PC-9 (cell line): Measurements from ENCODE around the gene C19orf53. TPM values are rescaled to one million over a fixed set of nuclear protein-coding genes. Genes with fewer than 3 reads are reported as not detected.

Experiments
- BruUV-seq: library from RNA; stranded (reverse); fragments of 400-500 nt; replicated peaks from 2 replicates; lab custom pipeline; 2021; lab: Mats Ljungman, UMichigan
- CTCF ChIA-PET: fragments of 300-600 bp; sonication (Branson Sonifier 250); formaldehyde crosslinking; loops from one replicate; lab custom pipeline; 2022; ENCODE audit warnings: antibody characterized with exemption; lab: Charles Lee
- POLR2A ChIA-PET: fragments of 300-600 bp; sonication (Branson Sonifier 250); formaldehyde crosslinking; loops from one replicate; lab custom pipeline; 2022; ENCODE audit warnings: antibody characterized with exemption; ENCODE audit not compliant: unreplicated experiment; lab: Charles Lee
- DNase-seq, 2 experiments: peaks; one replicate each; pipeline versions ENCODE4 v3.0.0 to v3.0.0-alpha.2; 2015 to 2022; ENCODE audit warnings: mixed read lengths in 1 of 2
- H2AFZ ChIP-seq: fragments of 200-600 bp; sonication (generic); 2 replicates; pipeline ENCODE4 v1.8.1; 2017; ENCODE audit warnings: antibody characterized with exemption
- H3F3A ChIP-seq: fragments of 200-600 bp; sonication (generic); 2 replicates; pipeline ENCODE4 v1.8.1; 2017; ENCODE audit warnings: antibody characterized with exemption, mild to moderate bottlenecking, low read depth; ENCODE audit not compliant: insufficient read depth
- H3K27ac ChIP-seq: fragments of 200-600 bp; sonication (generic); 2 replicates; pipeline ENCODE4 v1.6.1; 2016; ENCODE audit warnings: mixed run types
- H3K27me3 ChIP-seq: fragments of 200-600 bp; sonication (generic); 2 replicates; pipeline ENCODE4 v1.6.1; 2016; ENCODE audit warnings: low read depth, mixed run types; ENCODE audit not compliant: insufficient read depth
- H3K36me3 ChIP-seq: fragments of 200-600 bp; sonication (generic); 2 replicates; pipeline ENCODE4 v1.6.1; 2016; ENCODE audit warnings: low read depth, mixed run types
- H3K4me1 ChIP-seq: fragments of 200-600 bp; sonication (generic); replicated peaks from 2 replicates; pipeline ENCODE4 v1.6.1; 2016; ENCODE audit warnings: mixed run types; ENCODE audit not compliant: insufficient read depth
- H3K4me2 ChIP-seq: fragments of 200-600 bp; sonication (generic); 2 replicates; pipeline ENCODE4 v1.6.1; 2017; ENCODE audit warnings: mixed run types
- H3K4me3 ChIP-seq: fragments of 200-600 bp; sonication (generic); 2 replicates; pipeline ENCODE4 v1.6.1; 2016; ENCODE audit warnings: mixed run types
- H3K79me2 ChIP-seq: fragments of 200-600 bp; sonication (generic); 2 replicates; pipeline ENCODE4 v1.6.1; 2017; ENCODE audit warnings: low read depth, mixed run types
- H3K9me2 ChIP-seq: fragments of 200-600 bp; sonication (generic); 2 replicates; pipeline ENCODE4 v1.8.1; 2017; ENCODE audit warnings: mild to moderate bottlenecking; ENCODE audit not compliant: insufficient read depth
- H3K9me3 ChIP-seq: fragments of 200-600 bp; sonication (generic); 2 replicates; pipeline ENCODE4 v1.8.1; 2016; ENCODE audit warnings: low read depth; ENCODE audit not compliant: insufficient read depth
- H4K20me1 ChIP-seq: fragments of 200-600 bp; sonication (generic); 2 replicates; pipeline ENCODE4 v1.8.1; 2017; ENCODE audit not compliant: insufficient read depth
- EZH2 ChIP-seq: fragments of 200-600 bp; sonication (generic); IDR thresholded peaks from 2 replicates; pipeline ENCODE4 v1.8.0; 2017; ENCODE audit warnings: antibody characterized with exemption, low read depth
- intact Hi-C: fragments of 100-400 bp; cut with micrococcal nuclease; formaldehyde crosslinking; loops from one replicate; pipeline ENCODE4 v1.10.0; 2022; ENCODE audit not compliant: unreplicated experiment
- total RNA-seq: library from RNA; stranded (reverse); gene quantifications from 2 replicates; pipeline ENCODE4 v1.2.3, GENCODE V29; 2021
- TF ChIP-seq, protein P1 (sequence below): fragments of 200-600 bp; sonication (generic); conservative IDR thresholded peaks from 2 replicates; pipeline ENCODE4 v1.6.1; 2017; ENCODE audit warnings: mixed run types, antibody characterized with exemption, mild to moderate bottlenecking, moderate library complexity

C19orf53 gene
- total RNA-seq, 1 experiment from 2014 or later: 121 TPM

DNA sequence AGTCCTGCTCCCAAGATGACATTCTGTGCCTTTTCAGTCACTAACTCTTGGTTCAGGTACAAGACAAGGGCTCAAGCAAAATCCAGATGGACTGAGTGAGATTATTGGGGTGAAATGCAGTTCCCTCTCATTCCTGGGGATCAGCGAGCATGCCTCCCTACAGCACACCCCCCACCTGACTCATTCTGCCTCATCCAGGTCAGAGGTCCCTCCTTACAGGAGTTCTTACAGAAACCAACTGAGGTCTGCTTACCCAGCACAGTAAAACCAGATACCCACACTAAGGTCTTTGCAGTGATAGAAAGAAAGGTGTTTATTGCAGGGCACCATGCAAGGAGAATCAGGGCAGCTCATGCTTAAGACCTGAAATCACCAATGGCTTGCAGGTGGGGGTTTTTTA is 31.5 kb upstream of the C19orf53 start:
- intact Hi-C loops: no loop called here
- TF ChIP-seq EZH2: no peak
- TF ChIP-seq, protein P1, sequence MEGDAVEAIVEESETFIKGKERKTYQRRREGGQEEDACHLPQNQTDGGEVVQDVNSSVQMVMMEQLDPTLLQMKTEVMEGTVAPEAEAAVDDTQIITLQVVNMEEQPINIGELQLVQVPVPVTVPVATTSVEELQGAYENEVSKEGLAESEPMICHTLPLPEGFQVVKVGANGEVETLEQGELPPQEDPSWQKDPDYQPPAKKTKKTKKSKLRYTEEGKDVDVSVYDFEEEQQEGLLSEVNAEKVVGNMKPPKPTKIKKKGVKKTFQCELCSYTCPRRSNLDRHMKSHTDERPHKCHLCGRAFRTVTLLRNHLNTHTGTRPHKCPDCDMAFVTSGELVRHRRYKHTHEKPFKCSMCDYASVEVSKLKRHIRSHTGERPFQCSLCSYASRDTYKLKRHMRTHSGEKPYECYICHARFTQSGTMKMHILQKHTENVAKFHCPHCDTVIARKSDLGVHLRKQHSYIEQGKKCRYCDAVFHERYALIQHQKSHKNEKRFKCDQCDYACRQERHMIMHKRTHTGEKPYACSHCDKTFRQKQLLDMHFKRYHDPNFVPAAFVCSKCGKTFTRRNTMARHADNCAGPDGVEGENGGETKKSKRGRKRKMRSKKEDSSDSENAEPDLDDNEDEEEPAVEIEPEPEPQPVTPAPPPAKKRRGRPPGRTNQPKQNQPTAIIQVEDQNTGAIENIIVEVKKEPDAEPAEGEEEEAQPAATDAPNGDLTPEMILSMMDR: no peak
- no TSS peak for BruUV-seq
- no peaks in the 10 kb centered on the region for H3K36me3 ChIP-seq
- peak overlapping the region; percentile 7; the same call in 1 of the 2 replicates for H3K4me3 ChIP-seq
- peak overlapping the region; percentile 83 for H3K27ac ChIP-seq
- peaks cover 19% of the 10 kb centered on the region for H3K4me1 ChIP-seq
- H2AFZ ChIP-seq: no peak overlapping the region
- no peaks in the 10 kb centered on the region for H3K79me2 ChIP-seq
- no peaks in the 10 kb centered on the region for H3K27me3 ChIP-seq
- H4K20me1 ChIP-seq: no peaks in the 10 kb centered on the region
- peaks cover 38% of the 10 kb centered on the region; the same call in 1 of the 2 replicates for H3F3A ChIP-seq
- peak; percentile 24 to 80 for DNase-seq
- ChIA-PET CTCF (no interaction called here), POLR2A (interaction anchor here (0.5 kb wide), 1 partner anchor 45 kb away, joined by 18 read pairs; no protein-coding TSS in a partner anchor)
- no peaks in the 10 kb centered on the region for H3K9me2 ChIP-seq
- H3K4me2 ChIP-seq: peak overlapping the region; percentile 64
- no peaks in the 10 kb centered on the region for H3K9me3 ChIP-seq

DNA sequence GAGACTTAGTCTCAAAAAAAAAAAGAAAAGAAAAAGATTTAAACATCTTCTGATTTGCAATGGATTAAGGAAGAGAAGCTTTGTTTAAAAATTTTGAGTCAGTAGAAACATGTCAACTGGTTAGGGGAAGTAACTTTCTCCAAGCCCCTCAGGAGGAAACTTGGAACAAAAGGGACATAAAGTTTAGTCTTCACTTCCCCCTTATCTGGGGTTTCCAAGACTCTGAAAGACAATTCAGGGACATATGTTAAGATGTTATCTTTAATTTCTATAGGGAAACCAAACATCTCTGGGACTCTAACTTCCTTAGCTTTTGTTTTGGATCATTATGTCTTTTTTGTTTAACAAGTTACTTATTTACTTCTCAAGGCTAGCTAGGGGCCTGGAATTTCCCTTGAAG is 30.1 kb upstream of the C19orf53 start:
- DNase-seq: no peak
- no TSS peak for BruUV-seq
- Histone ChIP-seq H3K79me2 (peaks cover 12% of the 10 kb centered on the region), H3K27ac (no peak overlapping the region), H3K9me3 (no peaks in the 10 kb centered on the region), H3K27me3 (no peaks in the 10 kb centered on the region), H2AFZ (no peak overlapping the region), H3K36me3 (no peaks in the 10 kb centered on the region), H4K20me1 (no peaks in the 10 kb centered on the region), H3K4me2 (no peak overlapping the region), H3K4me1 (peaks cover 25% of the 10 kb centered on the region), H3F3A (peaks cover 46% of the 10 kb centered on the region; the same call in 1 of the 2 replicates), H3K4me3 (no peak overlapping the region), H3K9me2 (no peaks in the 10 kb centered on the region)
- TF ChIP-seq EZH2: no peak
- TF ChIP-seq, protein P1: no peak
- intact Hi-C loops: no loop called here
- CTCF ChIA-PET: no interaction called here
- POLR2A ChIA-PET: no interaction called here

DNA sequence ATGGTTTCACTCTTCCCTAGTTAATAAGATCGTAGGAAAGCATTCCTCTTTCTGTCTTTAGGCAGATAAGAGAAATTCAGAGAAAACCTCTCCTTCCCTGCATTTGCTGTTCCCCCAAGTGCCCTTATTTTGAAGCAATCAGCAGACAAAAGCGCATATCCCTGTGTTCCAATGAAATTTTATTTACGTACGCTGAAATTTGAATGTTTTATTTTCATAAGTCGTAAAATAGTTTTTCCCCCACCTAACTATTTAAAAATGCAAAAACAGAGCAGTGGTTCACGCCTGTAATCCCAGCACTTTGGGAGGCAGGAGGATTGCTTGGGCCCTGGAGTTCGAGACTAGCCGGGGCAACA is 27.2 kb upstream of the C19orf53 start:
- intact Hi-C loops: loop anchor here (1.0 kb wide), 1 partner anchor 16 kb away; no protein-coding TSS in a partner anchor
- H3K27ac ChIP-seq: no peak overlapping the region
- no peaks in the 10 kb centered on the region for H3K9me3 ChIP-seq
- peaks cover 21% of the 10 kb centered on the region for H3K79me2 ChIP-seq
- no peaks in the 10 kb centered on the region for H3K9me2 ChIP-seq
- H3K27me3 ChIP-seq: no peaks in the 10 kb centered on the region
- POLR2A ChIA-PET: interaction anchor here (0.5 to 1.2 kb wide), 3 partner anchors 16 to 105 kb away, joined by 3 to 7 read pairs (median 6); no protein-coding TSS in a partner anchor
- CTCF ChIA-PET: no interaction called here
- peaks cover 36% of the 10 kb centered on the region; the same call in 1 of the 2 replicates for H3F3A ChIP-seq
- H4K20me1 ChIP-seq: no peaks in the 10 kb centered on the region
- DNase-seq: no peak
- no peaks in the 10 kb centered on the region for H3K36me3 ChIP-seq
- H2AFZ ChIP-seq: peak overlapping the region; percentile 53; the same call in 1 of the 2 replicates
- peak overlapping the region; percentile 48; the same call in 1 of the 2 replicates for H3K4me3 ChIP-seq
- peaks cover 23% of the 10 kb centered on the region for H3K4me1 ChIP-seq
- TSS peak; percentile 69 for BruUV-seq
- TF ChIP-seq, protein P1: no peak
- no peak for TF ChIP-seq EZH2
- H3K4me2 ChIP-seq: peak overlapping the region; percentile 64
